Spinal cord (tissue), 10 donors: ENCODE data around the gene ADAD1. TPM values are rescaled to one million over a fixed set of nuclear protein-coding genes. Genes with fewer than 3 reads are reported as not detected.
"Not testable (repeated sequence)": the region's sequence is repeated elsewhere in the genome, so short reads cannot be mapped to it uniquely, and the experiment has no call there.

Experiments
- DNase-seq, 6 donors: peaks; one replicate each; pipeline versions ENCODE4 v3.0.0 to v3.0.0-alpha.2; 2013 to 2015; ENCODE audit warnings: low spot score in 6 of 6, low read depth in 4 of 6
- H3K27ac ChIP-seq: one replicate; pipeline ENCODE4 v1.5.1; 2013; ENCODE audit warnings: low read depth, low read length, control low read depth
- H3K27me3 ChIP-seq: one replicate; pipeline ENCODE4 v1.6.1; 2013; ENCODE audit warnings: low read length; ENCODE audit not compliant: control insufficient read depth, insufficient read depth
- H3K36me3 ChIP-seq: one replicate; pipeline ENCODE4 v1.6.1; 2013; ENCODE audit warnings: low read length; ENCODE audit not compliant: control insufficient read depth, insufficient read depth
- H3K4me1 ChIP-seq: one replicate; pipeline ENCODE4 v1.6.1; 2013; ENCODE audit warnings: low read length; ENCODE audit not compliant: control insufficient read depth, insufficient read depth
- H3K4me3 ChIP-seq: one replicate; pipeline ENCODE4 v1.5.1; 2013; ENCODE audit warnings: low read depth, low read length, control low read depth
- H3K9me3 ChIP-seq: one replicate; pipeline ENCODE4 v1.6.1; 2013; ENCODE audit warnings: low read length; ENCODE audit not compliant: control insufficient read depth, insufficient read depth
- WGBS: methylation state at CpG from one replicate; pipeline ENCODE4 v1.1.5; 2013; ENCODE audit warnings: missing lambda C conversion rate; ENCODE audit not compliant: insufficient coverage; 5-methylcytosine and 5-hydroxymethylcytosine counted together
- polyA plus RNA-seq, 2 donors: library from polyadenylated mRNA; unstranded; fragments of 120-200 nt; gene quantifications; one replicate each; pipeline ENCODE4 v1.2.1, GENCODE V29; 2013; ENCODE audit not compliant: insufficient read length in 2 of 2
- total RNA-seq, 2 donors: library from RNA; depleted of rRNA in 1 of 2; stranded (reverse); fragments of 120-200 nt in 1 of 2; fragments of >200 nt in 1 of 2; gene quantifications; one replicate each; pipeline versions ENCODE4 v1.2.3 to v1.2.4, GENCODE V29; 2013 to 2014
- donor health status: healthy.

The ADAD1 gene
- total and polyA plus RNA-seq, 4 donors, result 0.17 TPM; not detected in 3

DNA sequence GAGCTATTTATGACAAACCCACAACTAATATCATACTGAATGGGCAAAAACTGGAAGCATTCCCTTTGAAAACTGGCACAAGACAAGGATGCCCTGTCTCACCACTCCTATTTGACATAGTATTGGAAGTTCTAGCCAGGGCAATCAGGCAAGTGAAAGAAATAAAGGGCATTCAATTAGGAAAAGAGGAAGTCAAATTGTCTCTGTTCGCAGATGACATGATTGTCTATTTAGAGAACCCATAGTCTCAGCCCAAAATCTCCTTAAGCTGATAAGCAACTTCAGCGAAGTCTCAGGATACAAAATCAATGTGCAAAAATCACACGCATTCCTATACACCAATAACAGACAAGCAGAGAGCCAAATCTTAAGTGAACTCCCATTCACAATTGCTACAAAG, 10.0 kb upstream of the ADAD1 start:
- not testable (repeated sequence) for H3K4me3 ChIP-seq, H3K9me3 ChIP-seq, DNase-seq, H3K4me1 ChIP-seq, H3K27ac ChIP-seq, H3K27me3 ChIP-seq, H3K36me3 ChIP-seq
- WGBS, result 100% methylated on average over 1 of the region's 3 CpGs

DNA sequence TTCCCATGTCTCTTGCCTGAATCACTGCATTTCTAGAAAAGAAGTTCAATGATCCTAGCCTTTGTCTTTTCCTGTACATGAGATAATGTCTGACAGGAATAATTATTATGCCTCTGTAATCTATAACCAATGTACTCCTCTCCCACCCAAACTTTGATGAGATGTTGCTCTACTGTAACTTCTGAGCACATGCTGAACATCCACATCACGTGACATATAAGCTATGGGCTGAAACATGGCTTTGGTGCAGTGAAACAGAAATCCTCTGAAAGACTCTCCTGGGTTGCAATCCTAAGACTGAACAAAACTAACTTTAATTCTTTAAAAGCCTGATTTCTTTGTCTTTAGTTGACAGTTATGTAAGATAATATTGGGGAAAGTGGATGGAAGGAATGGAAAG, 1.5 kb upstream of the ADAD1 start:
- whole genome bisulfite sequencing, result 100% methylated on average over 1 of the region's 1 CpG
- no peak overlapping the region for H3K27ac ChIP-seq
- H3K36me3 ChIP-seq, result no peaks in the 10 kb centered on the region
- no peaks in the 10 kb centered on the region for H3K9me3 ChIP-seq
- H3K4me3 ChIP-seq, result no peak overlapping the region
- DNase-seq, result no peak
- H3K27me3 ChIP-seq, result no peaks in the 10 kb centered on the region
- H3K4me1 ChIP-seq, result no peaks in the 10 kb centered on the region

DNA sequence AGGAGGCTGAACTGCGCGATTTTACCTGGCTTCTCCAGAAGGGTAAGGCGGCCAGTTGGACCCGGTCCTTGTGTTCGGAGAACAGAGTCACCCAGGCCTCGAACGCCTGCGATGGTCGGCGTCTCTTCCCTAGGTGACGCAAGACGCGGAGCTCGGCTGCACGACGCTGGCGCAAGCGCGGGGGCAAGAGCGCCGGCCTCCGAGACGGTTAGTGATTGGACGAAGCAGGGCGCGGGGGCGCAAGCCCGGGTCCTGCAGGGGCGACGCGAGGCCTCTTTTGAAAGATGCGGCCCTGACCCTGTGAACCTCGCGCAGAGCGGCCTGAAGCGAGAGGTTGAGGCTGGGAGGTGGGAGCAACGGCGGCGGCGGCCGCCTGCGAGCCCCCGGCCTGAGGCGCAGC, 428 bp downstream of the ADAD1 start:
- Histone ChIP-seq H3K36me3 (no peaks in the 10 kb centered on the region), H3K4me3 (no peak overlapping the region), H3K27me3 (no peaks in the 10 kb centered on the region), H3K4me1 (no peaks in the 10 kb centered on the region), H3K9me3 (no peaks in the 10 kb centered on the region), H3K27ac (no peak overlapping the region)
- WGBS, result 98% methylated on average over 44 of the region's 44 CpGs
- DNase-seq, result no peak

DNA sequence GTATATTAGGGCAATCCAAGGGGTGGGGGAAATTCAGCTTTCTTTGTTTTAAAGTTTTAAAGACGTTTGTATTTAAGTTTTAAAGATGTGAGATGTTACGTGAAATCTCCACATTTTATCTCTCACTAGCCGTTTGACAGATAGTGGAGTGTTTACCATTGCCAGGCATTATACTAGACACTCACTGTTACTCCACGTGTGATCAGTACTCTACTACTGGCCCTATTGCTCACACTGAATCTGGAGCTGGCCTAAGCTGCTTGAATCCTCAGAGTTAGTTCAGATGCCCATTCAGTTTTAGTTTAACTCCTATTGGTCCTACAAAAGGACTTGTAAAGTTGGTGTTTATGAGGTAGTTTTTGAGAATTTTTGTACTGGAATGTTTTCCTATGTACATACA, 4.5 kb downstream of the ADAD1 start:
- Histone ChIP-seq H3K9me3 (no peaks in the 10 kb centered on the region), H3K36me3 (no peaks in the 10 kb centered on the region), H3K4me3 (no peak overlapping the region), H3K27ac (no peak overlapping the region), H3K4me1 (no peaks in the 10 kb centered on the region), H3K27me3 (no peaks in the 10 kb centered on the region)
- no peak for DNase-seq
- no CpG with 5 or more reads among the region's 4 CpGs for WGBS

DNA sequence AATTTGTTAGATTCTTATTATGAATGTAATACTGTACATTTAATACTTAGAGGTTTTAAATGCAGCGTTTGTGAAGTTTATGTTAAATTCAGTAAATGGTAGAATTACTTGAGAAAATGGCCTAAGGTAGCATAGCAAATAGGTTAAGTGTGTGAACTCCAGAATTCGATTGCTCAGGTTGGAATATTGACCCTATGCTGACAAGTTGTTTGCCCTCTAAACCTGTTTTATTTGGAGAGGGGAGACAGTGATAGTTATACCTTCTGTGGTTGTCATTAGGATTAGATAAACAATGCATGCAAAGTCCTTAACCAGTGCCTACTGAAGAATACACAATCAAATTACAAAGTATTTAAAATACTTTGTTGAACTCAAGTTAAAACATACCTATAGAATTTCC, 5.4 kb downstream of the ADAD1 start:
- H3K36me3 ChIP-seq, result no peaks in the 10 kb centered on the region
- no peak overlapping the region for H3K27ac ChIP-seq
- no peak for DNase-seq
- no peaks in the 10 kb centered on the region for H3K9me3 ChIP-seq
- H3K4me1 ChIP-seq, result no peaks in the 10 kb centered on the region
- H3K27me3 ChIP-seq, result no peaks in the 10 kb centered on the region
- WGBS, result 75% methylated on average over 1 of the region's 2 CpGs
- H3K4me3 ChIP-seq, result no peak overlapping the region

DNA sequence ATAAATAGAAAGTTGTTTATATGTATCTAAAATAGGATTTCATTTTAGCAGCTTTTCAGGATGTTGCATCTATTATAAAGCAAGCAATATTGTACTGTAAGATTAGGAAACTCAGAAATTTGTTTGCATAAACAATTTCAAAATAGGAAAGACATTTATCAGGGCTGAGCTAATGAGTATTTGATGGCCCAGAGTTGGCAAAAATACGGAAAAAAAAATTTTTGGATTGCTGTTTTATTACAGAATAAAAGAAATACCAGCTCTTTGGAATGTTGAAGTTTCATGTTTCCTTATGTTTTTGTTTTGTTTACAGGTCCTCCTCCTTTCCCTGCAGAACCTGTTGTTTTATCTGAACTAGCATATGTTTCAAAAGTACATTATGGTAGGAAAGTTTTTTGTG, 14.5 kb downstream of the ADAD1 start:
- WGBS, result no CpG with 5 or more reads among the region's 1 CpG
- no peaks in the 10 kb centered on the region for H3K4me1 ChIP-seq
- DNase-seq, result no peak
- no peak overlapping the region for H3K27ac ChIP-seq
- H3K36me3 ChIP-seq, result no peaks in the 10 kb centered on the region
- H3K9me3 ChIP-seq, result no peaks in the 10 kb centered on the region
- H3K27me3 ChIP-seq, result no peaks in the 10 kb centered on the region
- no peak overlapping the region for H3K4me3 ChIP-seq

DNA sequence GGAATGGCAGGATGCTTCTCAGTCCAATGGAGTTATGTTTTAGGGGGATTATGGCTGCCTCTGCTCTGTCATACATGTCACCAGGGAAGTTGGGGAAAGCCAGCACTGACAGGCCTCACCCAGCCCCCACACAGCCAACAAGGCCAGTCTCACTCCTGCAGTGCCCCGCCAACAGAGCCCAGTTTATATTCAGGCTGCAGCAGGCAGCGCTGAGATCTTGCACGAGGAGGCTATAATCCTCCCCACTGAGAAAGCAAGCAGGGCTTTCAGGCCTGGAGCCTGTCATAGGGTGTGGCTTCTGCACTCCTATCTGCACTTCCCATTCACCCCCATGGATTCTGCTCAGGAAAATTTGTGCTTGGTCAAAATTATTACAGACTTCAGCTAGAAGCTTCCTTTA, 25.1 kb downstream of the ADAD1 start:
- no peak overlapping the region for H3K27ac ChIP-seq
- no peak for DNase-seq
- H3K4me1 ChIP-seq, result no peaks in the 10 kb centered on the region
- WGBS, result 24% methylated on average over 3 of the region's 3 CpGs
- no peak overlapping the region for H3K4me3 ChIP-seq
- no peaks in the 10 kb centered on the region for H3K9me3 ChIP-seq
- no peaks in the 10 kb centered on the region for H3K36me3 ChIP-seq
- H3K27me3 ChIP-seq, result no peaks in the 10 kb centered on the region

DNA sequence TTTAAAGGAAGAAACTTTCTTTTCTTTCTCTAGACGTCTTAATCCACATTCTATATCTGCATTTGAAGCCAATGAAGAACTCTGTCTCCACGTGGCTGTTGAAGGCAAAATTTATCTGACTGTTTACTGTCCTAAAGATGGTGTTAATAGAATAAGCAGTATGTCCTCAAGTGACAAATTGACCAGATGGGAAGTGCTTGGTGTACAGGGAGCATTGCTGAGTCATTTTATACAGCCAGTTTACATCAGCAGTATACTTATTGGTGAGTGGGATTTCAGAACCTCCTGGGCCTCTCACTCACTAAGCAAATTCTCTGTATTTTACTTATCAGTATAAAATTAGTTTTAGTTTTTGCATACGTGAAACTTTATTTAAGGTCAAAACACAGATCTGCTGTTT, 33.7 kb downstream of the ADAD1 start:
- H3K27me3 ChIP-seq, result no peaks in the 10 kb centered on the region
- no peaks in the 10 kb centered on the region for H3K36me3 ChIP-seq
- H3K9me3 ChIP-seq, result no peaks in the 10 kb centered on the region
- DNase-seq, result no peak
- no CpG with 5 or more reads among the region's 3 CpGs for WGBS
- no peaks in the 10 kb centered on the region for H3K4me1 ChIP-seq
- H3K4me3 ChIP-seq, result no peak overlapping the region
- H3K27ac ChIP-seq, result no peak overlapping the region

DNA sequence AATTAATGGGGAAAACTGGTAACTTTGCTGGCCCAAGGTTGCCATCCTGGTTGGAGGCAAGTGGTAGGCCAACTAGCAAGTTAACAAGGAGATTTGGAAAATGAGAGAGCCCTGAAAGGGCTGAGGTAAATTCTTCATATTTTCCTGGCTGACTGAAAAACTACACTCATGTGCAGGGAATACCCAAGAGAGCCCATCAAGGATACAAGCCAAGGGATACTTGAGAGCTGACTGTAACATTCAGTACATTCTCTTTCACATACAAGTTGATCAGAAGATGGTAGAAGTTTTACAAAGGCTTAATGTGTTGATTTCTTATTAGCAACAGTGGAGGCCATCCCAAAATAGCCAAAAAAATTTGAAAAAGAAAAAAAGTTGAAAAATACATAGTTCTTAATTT, 44.4 kb downstream of the ADAD1 start:
- no peak for DNase-seq
- Histone ChIP-seq H3K4me3 (no peak overlapping the region), H3K36me3 (no peaks in the 10 kb centered on the region), H3K27ac (no peak overlapping the region), H3K9me3 (peaks cover 2% of the 10 kb centered on the region), H3K4me1 (no peaks in the 10 kb centered on the region), H3K27me3 (no peaks in the 10 kb centered on the region)

DNA sequence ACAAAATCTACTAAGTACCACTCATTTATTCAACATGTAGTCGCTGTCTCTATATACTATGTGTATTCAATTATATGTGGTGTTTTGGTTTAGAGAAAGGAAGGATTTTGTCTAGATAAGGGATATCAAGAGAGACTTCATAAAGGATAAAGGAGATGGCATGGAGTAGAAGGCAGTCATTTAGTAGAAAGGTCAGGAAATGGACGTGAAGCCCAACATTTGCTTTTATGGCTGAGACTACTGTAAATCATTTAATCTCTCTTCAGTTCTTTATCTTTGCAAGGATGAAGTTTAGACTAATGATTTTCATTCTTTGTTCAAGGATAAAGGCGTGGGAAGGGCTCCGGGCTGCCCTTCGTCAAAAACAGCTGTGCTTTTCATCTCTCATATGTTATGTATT, 52.5 kb downstream of the ADAD1 start:
- WGBS, result no CpG with 5 or more reads among the region's 5 CpGs
- no peak for DNase-seq
- H3K9me3 ChIP-seq, result no peaks in the 10 kb centered on the region
- no peaks in the 10 kb centered on the region for H3K27me3 ChIP-seq
- H3K36me3 ChIP-seq, result no peaks in the 10 kb centered on the region
- H3K4me1 ChIP-seq, result no peaks in the 10 kb centered on the region
- no peak overlapping the region for H3K4me3 ChIP-seq
- H3K27ac ChIP-seq, result no peak overlapping the region

DNA sequence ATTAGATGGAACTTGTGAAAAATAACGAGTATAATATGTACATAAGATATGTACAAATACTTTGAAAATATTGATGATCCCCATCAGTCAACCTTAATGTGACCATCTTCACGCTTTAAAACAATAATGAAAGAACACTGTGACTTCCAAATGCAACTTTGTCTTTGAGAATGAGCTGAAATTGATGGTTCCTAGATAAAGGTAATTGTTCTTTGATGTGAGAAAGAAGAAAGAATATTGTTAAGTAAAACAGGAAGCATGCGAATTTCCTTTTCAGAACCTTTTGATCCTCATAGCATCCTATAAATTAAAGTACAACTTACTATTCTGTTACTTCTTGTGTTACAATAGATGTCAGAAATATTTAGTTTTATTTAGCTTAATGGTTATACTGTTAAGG, 55.5 kb downstream of the ADAD1 start:
- no peaks in the 10 kb centered on the region for H3K9me3 ChIP-seq
- no CpG with 5 or more reads among the region's 3 CpGs for WGBS
- no peak overlapping the region for H3K27ac ChIP-seq
- no peaks in the 10 kb centered on the region for H3K4me1 ChIP-seq
- no peak overlapping the region for H3K4me3 ChIP-seq
- H3K27me3 ChIP-seq, result no peaks in the 10 kb centered on the region
- DNase-seq, result no peak
- H3K36me3 ChIP-seq, result no peaks in the 10 kb centered on the region
